Panc1 (cell line): ENCODE measurements around the gene STARD5. TPM values are rescaled to one million over a fixed set of nuclear protein-coding genes. Genes with fewer than 3 reads are reported as not detected.

Experiments used
- ATAC-seq: fragments of 200-7000 bp; cut with Tn5 transposase; 2 replicates; pipeline ENCODE4 v1.9.1; 2020; ENCODE audit warnings: mild to moderate bottlenecking, moderate library complexity
- BruUV-seq: library from RNA; stranded (reverse); fragments of 400-500 nt; replicated peaks from 2 replicates; lab custom pipeline; 2021; lab: Mats Ljungman, UMichigan
- CTCF ChIA-PET: fragments of 300-600 bp; sonication (Branson Sonifier 250); formaldehyde crosslinking; loops from one replicate; lab custom pipeline; 2022; ENCODE audit warnings: antibody characterized with exemption; lab: Charles Lee
- POLR2A ChIA-PET: fragments of 300-600 bp; sonication (Branson Sonifier 250); formaldehyde crosslinking; loops from one replicate; lab custom pipeline; 2022; ENCODE audit warnings: antibody characterized with exemption; lab: Charles Lee
- DNase-seq: peaks from one replicate; pipeline ENCODE4 v3.0.0-alpha.2; 2010; ENCODE audit warnings: low read depth, low spot score
- H3K27ac ChIP-seq: 2 replicates; pipeline ENCODE4 v1.5.1; 2011; ENCODE audit warnings: mild to moderate bottlenecking, low read length, inconsistent platforms
- H3K27me3 ChIP-seq: fragments of 200-500 bp; sonication (Bioruptor generic); 2 replicates; pipeline ENCODE4 v1.6.0; 2014; ENCODE audit warnings: low read length, inconsistent platforms; ENCODE audit not compliant: control insufficient read depth, insufficient read depth
- H3K36me3 ChIP-seq: fragments of 200-500 bp; sonication (Bioruptor generic); 2 replicates; pipeline ENCODE4 v1.5.1; 2014; ENCODE audit warnings: inconsistent platforms, mild to moderate bottlenecking, low read length, moderate library complexity; ENCODE audit not compliant: control insufficient read depth, insufficient read depth
- H3K4me1 ChIP-seq: 2 replicates; pipeline ENCODE4 v1.5.1; 2011; ENCODE audit warnings: inconsistent platforms, mild to moderate bottlenecking, low read length, moderate library complexity; ENCODE audit not compliant: control insufficient read depth, insufficient read depth
- H3K4me3 ChIP-seq, 2 experiments: 2 replicates each; pipeline ENCODE4 v1.5.1; 2011 to 2012; ENCODE audit warnings: low read depth in 2 of 2, low read length in 2 of 2, mild to moderate bottlenecking in 2 of 2, inconsistent platforms in 1 of 2, moderate library complexity in 1 of 2
- H3K9me3 ChIP-seq: fragments of 200-500 bp; sonication (Bioruptor generic); 2 replicates; pipeline ENCODE4 v1.5.1; 2014; ENCODE audit warnings: low read depth, mild to moderate bottlenecking, inconsistent platforms, low read length, moderate library complexity; ENCODE audit not compliant: control insufficient read depth, insufficient read depth
- POLR2AphosphoS5 ChIP-seq: IDR thresholded peaks from 2 replicates; pipeline ENCODE4 v1.6.1; 2012; ENCODE audit warnings: mild to moderate bottlenecking, low read depth, low read length, moderate library complexity
- SIN3A ChIP-seq: IDR thresholded peaks from 2 replicates; pipeline ENCODE4 v1.6.1; 2012; ENCODE audit warnings: low read depth, mild to moderate bottlenecking, low read length, moderate library complexity, borderline replicate concordance; ENCODE audit not compliant: insufficient read depth
- TCF7L2 ChIP-seq: IDR thresholded peaks from 2 replicates; pipeline ENCODE4 v1.6.1; 2011; ENCODE audit warnings: mild to moderate bottlenecking, low read depth, low read length, inconsistent platforms
- in situ Hi-C: cut with HindIII; loops from 2 replicates; pipeline ENCODE4 v1.10.0; 2016; ENCODE audit warnings: low sequenced_read_pairs, low pct_unique_long_range_greater_than_20kb
- intact Hi-C: fragments of 100-400 bp; cut with micrococcal nuclease; formaldehyde crosslinking; loops from one replicate; pipeline ENCODE4 v1.10.0; 2022; ENCODE audit not compliant: unreplicated experiment
- total RNA-seq: library from RNA; stranded (reverse); gene quantifications from one replicate; pipeline ENCODE4 v1.2.1, GENCODE V29; 2021; ENCODE audit not compliant: unreplicated experiment
- TF ChIP-seq, protein P1 (sequence below): fragments of 450-650 bp; IDR thresholded peaks from 2 replicates; pipeline ENCODE4 v1.5.1; 2017; ENCODE audit warnings: mild to moderate bottlenecking
- TF ChIP-seq, protein P2 (sequence below), 2 experiments: IDR thresholded peaks; 2 replicates each; pipeline ENCODE4 v1.6.1; 2011 to 2012; ENCODE audit warnings: low read depth in 2 of 2, control low read depth in 1 of 2, low read length in 1 of 2, mild to moderate bottlenecking in 1 of 2, moderate library complexity in 1 of 2; ENCODE audit not compliant: insufficient read depth in 1 of 2

The STARD5 gene
- total RNA-seq, 1 experiment from 2014 or later: 2.9 TPM

DNA sequence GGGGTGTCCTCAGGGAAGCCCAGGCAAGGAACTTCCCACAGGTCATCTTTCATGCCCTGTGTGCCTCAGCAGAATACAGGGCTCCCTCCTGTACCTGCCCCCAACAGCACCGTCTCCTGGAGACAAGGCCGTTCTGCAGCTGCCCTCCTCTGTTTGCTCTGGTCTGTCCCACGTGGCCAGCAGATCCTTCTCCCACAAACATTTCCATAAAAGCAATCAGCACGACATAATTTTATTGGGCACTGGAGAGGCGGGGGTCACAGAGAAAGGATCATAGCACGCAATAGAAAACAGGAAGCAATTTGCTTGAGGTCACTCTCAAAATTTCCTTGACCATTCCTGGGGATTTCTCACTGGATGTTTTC, 29.4 kb downstream of the STARD5 start:
- POLR2A ChIA-PET: no interaction called here
- Histone ChIP-seq H3K36me3 (no peaks in the 10 kb centered on the region), H3K9me3 (no peaks in the 10 kb centered on the region), H3K27me3 (peaks cover 6% of the 10 kb centered on the region), H3K4me3 (no peak overlapping the region), H3K4me1 (no peaks in the 10 kb centered on the region), H3K27ac (no peak overlapping the region)
- BruUV-seq: no TSS peak
- in situ Hi-C loops: no loop called here
- no peak for DNase-seq
- TF ChIP-seq, protein P1, sequence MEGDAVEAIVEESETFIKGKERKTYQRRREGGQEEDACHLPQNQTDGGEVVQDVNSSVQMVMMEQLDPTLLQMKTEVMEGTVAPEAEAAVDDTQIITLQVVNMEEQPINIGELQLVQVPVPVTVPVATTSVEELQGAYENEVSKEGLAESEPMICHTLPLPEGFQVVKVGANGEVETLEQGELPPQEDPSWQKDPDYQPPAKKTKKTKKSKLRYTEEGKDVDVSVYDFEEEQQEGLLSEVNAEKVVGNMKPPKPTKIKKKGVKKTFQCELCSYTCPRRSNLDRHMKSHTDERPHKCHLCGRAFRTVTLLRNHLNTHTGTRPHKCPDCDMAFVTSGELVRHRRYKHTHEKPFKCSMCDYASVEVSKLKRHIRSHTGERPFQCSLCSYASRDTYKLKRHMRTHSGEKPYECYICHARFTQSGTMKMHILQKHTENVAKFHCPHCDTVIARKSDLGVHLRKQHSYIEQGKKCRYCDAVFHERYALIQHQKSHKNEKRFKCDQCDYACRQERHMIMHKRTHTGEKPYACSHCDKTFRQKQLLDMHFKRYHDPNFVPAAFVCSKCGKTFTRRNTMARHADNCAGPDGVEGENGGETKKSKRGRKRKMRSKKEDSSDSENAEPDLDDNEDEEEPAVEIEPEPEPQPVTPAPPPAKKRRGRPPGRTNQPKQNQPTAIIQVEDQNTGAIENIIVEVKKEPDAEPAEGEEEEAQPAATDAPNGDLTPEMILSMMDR: no peak
- TF ChIP-seq POLR2AphosphoS5 (no peak), SIN3A (no peak), TCF7L2 (no peak)
- TF ChIP-seq, protein P2, sequence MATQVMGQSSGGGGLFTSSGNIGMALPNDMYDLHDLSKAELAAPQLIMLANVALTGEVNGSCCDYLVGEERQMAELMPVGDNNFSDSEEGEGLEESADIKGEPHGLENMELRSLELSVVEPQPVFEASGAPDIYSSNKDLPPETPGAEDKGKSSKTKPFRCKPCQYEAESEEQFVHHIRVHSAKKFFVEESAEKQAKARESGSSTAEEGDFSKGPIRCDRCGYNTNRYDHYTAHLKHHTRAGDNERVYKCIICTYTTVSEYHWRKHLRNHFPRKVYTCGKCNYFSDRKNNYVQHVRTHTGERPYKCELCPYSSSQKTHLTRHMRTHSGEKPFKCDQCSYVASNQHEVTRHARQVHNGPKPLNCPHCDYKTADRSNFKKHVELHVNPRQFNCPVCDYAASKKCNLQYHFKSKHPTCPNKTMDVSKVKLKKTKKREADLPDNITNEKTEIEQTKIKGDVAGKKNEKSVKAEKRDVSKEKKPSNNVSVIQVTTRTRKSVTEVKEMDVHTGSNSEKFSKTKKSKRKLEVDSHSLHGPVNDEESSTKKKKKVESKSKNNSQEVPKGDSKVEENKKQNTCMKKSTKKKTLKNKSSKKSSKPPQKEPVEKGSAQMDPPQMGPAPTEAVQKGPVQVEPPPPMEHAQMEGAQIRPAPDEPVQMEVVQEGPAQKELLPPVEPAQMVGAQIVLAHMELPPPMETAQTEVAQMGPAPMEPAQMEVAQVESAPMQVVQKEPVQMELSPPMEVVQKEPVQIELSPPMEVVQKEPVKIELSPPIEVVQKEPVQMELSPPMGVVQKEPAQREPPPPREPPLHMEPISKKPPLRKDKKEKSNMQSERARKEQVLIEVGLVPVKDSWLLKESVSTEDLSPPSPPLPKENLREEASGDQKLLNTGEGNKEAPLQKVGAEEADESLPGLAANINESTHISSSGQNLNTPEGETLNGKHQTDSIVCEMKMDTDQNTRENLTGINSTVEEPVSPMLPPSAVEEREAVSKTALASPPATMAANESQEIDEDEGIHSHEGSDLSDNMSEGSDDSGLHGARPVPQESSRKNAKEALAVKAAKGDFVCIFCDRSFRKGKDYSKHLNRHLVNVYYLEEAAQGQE (IDR thresholded peaks at IDR 0.05; ENCODE audit: insufficient read depth in 1 of 2, low read depth in 2 of 2, low read length in 1 of 2): no peak
- ATAC-seq: no peak
- CTCF ChIA-PET: no interaction called here
- intact Hi-C loops: no loop called here

DNA sequence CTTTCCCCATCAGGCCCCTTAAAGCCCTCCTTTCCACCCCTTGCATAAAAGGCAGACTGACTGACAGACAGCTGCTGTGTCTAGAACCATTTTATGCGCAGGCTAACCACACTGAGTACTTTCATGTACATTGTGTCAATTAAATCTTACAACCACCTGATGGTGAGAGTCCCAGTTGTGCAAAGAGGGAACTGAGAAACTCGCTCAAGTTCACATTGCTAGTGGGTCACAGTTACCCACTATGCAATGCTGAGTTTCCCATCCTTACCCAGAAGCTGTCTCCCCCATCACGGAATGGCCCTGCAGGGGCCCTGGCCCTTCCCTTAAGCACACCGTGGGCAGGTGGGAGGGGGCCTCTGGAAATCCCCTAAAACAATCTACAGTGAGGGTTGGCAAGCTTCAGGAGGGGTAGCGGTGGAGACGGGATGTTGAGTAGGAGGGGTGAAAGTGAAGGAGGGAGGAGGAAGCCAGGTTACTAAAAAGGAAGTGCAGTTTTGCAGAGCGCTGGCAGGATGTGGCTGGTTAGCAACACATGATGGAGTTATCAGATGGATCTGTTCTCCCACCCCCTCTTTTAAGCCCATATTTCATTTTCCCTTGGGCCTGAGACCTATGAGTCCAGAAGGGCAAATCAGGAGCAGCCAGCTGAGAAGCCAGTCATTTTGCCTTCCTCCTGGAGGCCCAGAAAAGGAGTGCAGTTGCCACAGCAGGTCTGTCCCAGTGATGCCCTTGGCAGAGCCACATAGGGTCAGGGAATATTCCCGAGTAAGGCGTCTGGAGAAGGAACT, 30.0 kb downstream of the STARD5 start:
- intact Hi-C loops: no loop called here
- BruUV-seq: no TSS peak
- Histone ChIP-seq H3K27ac (no peak overlapping the region), H3K36me3 (no peaks in the 10 kb centered on the region), H3K4me3 (no peak overlapping the region), H3K9me3 (no peaks in the 10 kb centered on the region), H3K27me3 (peaks cover 6% of the 10 kb centered on the region), H3K4me1 (no peaks in the 10 kb centered on the region)
- CTCF ChIA-PET: interaction anchor here (0.6 kb wide), 1 partner anchor 121 kb away, joined by 3 read pairs; no protein-coding TSS in a partner anchor
- DNase-seq: no peak
- no peak for ATAC-seq
- TF ChIP-seq, protein P2 (IDR thresholded peaks at IDR 0.05; ENCODE audit: insufficient read depth in 1 of 2, low read depth in 2 of 2, low read length in 1 of 2): no peak
- TF ChIP-seq TCF7L2 (no peak), POLR2AphosphoS5 (no peak), SIN3A (no peak)
- TF ChIP-seq, protein P1: no peak
- POLR2A ChIA-PET: no interaction called here
- in situ Hi-C loops: no loop called here
